ENCODE measurements around the gene UGGT1. TPM values are rescaled to one million over a fixed set of nuclear protein-coding genes. Genes with fewer than 3 reads are reported as not detected.

UGGT1 gene
- polyA plus RNA-seq, 1 of the 3 experiments (the other 2 are of a cell fraction): 20.0 TPM

DNA sequence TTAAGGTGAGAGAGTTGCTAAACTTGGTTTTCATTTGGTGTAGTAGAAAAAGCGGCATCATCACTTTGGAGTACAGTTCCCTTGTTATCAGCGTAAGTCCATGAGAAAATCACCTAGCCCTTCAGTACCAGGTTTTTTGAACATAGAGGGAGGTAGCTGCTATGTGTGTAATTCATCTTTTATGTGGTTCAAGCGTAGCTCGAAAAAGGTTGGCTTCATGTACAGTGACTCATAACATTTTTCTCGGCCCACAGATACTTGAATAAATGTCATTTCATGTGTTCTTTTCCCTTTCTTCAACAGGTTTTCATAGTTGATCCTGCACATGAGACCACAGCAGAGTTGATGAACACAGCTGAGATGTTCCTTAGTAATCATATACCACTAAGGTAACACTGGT is 43.6 kb downstream of the UGGT1 start:
- Histone ChIP-seq H3K9me2 (no peaks in the 10 kb centered on the region), H3K9ac (no peak overlapping the region), H2AFZ (ENCODE audit: low read depth) (no peak overlapping the region), H3K36me3 (replicated peaks in 1 of 2; ENCODE audit: control insufficient read depth in 1 of 2, insufficient read depth in 2 of 2, low read length in 1 of 2) (peaks cover 65 to 74% of the 10 kb centered on the region in 2 experiments), H3K27ac (ENCODE audit: low read depth in 2 of 2, low read length in 1 of 2) (no peak overlapping the region), H3K4me3 (ENCODE audit: low read depth in 2 of 2, low read length in 1 of 2) (no peak overlapping the region), H3K4me1 (ENCODE audit: control insufficient read depth in 1 of 2, insufficient read depth in 2 of 2, low read depth in 1 of 2, low read length in 1 of 2) (no peaks in the 10 kb centered on the region), H3K27me3 (ENCODE audit: insufficient read depth) (no peaks in the 10 kb centered on the region), H3F3A (replicated peaks; ENCODE audit: insufficient read depth) (no peaks in the 10 kb centered on the region), H3K9me3 (no peaks in the 10 kb centered on the region), H3K79me2 (ENCODE audit: insufficient read depth) (peaks cover 4% of the 10 kb centered on the region; the same call in 1 of the 2 replicates), H3K4me2 (no peak overlapping the region), H4K20me1 (ENCODE audit: insufficient read depth) (no peaks in the 10 kb centered on the region)
- ChIA-PET CTCF (no interaction called here), POLR2A (no interaction called here)
- 96% methylated on average over 5 of the region's 5 CpGs for WGBS (ENCODE audit: low lambda C conversion rate)
- no peak for DNase-seq
- TF ChIP-seq TCF12 (IDR thresholded peaks at IDR 0.05): no peak
- no peak for TF ChIP-seq RXRA (IDR thresholded peaks at IDR 0.05; ENCODE audit: borderline replicate concordance, low read depth)
- no peak for TF ChIP-seq JUND (IDR thresholded peaks at IDR 0.05)
- TF ChIP-seq GABPA (IDR thresholded peaks at IDR 0.05; ENCODE audit: low read depth): no peak
- no peak for TF ChIP-seq RCOR1 (IDR thresholded peaks at IDR 0.05; ENCODE audit: low read length)
- TF ChIP-seq, protein P1, sequence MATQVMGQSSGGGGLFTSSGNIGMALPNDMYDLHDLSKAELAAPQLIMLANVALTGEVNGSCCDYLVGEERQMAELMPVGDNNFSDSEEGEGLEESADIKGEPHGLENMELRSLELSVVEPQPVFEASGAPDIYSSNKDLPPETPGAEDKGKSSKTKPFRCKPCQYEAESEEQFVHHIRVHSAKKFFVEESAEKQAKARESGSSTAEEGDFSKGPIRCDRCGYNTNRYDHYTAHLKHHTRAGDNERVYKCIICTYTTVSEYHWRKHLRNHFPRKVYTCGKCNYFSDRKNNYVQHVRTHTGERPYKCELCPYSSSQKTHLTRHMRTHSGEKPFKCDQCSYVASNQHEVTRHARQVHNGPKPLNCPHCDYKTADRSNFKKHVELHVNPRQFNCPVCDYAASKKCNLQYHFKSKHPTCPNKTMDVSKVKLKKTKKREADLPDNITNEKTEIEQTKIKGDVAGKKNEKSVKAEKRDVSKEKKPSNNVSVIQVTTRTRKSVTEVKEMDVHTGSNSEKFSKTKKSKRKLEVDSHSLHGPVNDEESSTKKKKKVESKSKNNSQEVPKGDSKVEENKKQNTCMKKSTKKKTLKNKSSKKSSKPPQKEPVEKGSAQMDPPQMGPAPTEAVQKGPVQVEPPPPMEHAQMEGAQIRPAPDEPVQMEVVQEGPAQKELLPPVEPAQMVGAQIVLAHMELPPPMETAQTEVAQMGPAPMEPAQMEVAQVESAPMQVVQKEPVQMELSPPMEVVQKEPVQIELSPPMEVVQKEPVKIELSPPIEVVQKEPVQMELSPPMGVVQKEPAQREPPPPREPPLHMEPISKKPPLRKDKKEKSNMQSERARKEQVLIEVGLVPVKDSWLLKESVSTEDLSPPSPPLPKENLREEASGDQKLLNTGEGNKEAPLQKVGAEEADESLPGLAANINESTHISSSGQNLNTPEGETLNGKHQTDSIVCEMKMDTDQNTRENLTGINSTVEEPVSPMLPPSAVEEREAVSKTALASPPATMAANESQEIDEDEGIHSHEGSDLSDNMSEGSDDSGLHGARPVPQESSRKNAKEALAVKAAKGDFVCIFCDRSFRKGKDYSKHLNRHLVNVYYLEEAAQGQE (IDR thresholded peaks at IDR 0.05; ENCODE audit: low read depth, low read length): no peak

DNA sequence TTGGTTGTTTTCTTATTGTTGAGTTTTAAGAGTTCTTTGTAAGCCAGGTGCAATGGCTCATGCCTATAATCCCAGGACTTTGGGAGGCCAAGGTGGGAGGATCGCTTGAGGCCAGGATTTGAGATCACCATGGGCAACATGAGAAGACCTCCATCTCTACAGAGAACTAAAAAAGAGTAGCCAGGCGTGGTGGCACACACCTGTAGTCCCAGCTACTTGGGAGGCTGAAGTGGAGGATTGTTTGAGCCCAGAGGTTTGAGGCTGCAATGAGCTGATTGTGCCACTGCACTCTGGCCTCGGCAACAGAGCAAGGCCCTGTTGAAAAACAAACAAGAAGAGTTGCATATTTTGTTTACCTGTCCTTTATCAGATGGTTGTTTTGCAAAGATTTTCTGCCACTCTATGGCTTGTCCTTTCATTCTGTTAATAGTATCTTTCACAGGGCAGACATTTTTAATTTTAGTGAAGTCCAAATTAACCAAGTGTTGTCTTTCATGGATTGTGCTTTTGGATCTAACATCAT is 46.2 kb downstream of the UGGT1 start:
- no peak overlapping the region for H3K9ac ChIP-seq
- H3K9me3 ChIP-seq: no peaks in the 10 kb centered on the region
- H3K27me3 ChIP-seq (ENCODE audit: insufficient read depth): no peaks in the 10 kb centered on the region
- H3K79me2 ChIP-seq (ENCODE audit: insufficient read depth): peaks cover 4% of the 10 kb centered on the region; the same call in 1 of the 2 replicates
- DNase-seq: no peak
- no peaks in the 10 kb centered on the region for H3K4me1 ChIP-seq (ENCODE audit: control insufficient read depth in 1 of 2, insufficient read depth in 2 of 2, low read depth in 1 of 2, low read length in 1 of 2)
- TF ChIP-seq RFX5 (IDR thresholded peaks at IDR 0.05; ENCODE audit: low read length) (no peak), NFIC (IDR thresholded peaks at IDR 0.05; ENCODE audit: borderline replicate concordance) (no peak), JUND (IDR thresholded peaks at IDR 0.05) (no peak), CHD2 (IDR thresholded peaks at IDR 0.05; ENCODE audit: low read length, partially characterized antibody) (no peak), YY1 (IDR thresholded peaks at IDR 0.05; ENCODE audit: low read depth) (no peak)
- TF ChIP-seq, protein P2, sequence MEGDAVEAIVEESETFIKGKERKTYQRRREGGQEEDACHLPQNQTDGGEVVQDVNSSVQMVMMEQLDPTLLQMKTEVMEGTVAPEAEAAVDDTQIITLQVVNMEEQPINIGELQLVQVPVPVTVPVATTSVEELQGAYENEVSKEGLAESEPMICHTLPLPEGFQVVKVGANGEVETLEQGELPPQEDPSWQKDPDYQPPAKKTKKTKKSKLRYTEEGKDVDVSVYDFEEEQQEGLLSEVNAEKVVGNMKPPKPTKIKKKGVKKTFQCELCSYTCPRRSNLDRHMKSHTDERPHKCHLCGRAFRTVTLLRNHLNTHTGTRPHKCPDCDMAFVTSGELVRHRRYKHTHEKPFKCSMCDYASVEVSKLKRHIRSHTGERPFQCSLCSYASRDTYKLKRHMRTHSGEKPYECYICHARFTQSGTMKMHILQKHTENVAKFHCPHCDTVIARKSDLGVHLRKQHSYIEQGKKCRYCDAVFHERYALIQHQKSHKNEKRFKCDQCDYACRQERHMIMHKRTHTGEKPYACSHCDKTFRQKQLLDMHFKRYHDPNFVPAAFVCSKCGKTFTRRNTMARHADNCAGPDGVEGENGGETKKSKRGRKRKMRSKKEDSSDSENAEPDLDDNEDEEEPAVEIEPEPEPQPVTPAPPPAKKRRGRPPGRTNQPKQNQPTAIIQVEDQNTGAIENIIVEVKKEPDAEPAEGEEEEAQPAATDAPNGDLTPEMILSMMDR (IDR thresholded peaks at IDR 0.05): no peak
- no peaks in the 10 kb centered on the region for H3K9me2 ChIP-seq
- H4K20me1 ChIP-seq (ENCODE audit: insufficient read depth): no peaks in the 10 kb centered on the region
- H3K4me3 ChIP-seq (ENCODE audit: low read depth in 2 of 2, low read length in 1 of 2): no peak overlapping the region
- ChIA-PET CTCF (no interaction called here), POLR2A (no interaction called here)
- peaks cover 60 to 67% of the 10 kb centered on the region in 2 experiments for H3K36me3 ChIP-seq (replicated peaks in 1 of 2; ENCODE audit: control insufficient read depth in 1 of 2, insufficient read depth in 2 of 2, low read length in 1 of 2)
- no peaks in the 10 kb centered on the region for H3F3A ChIP-seq (replicated peaks; ENCODE audit: insufficient read depth)
- H3K27ac ChIP-seq (ENCODE audit: low read depth in 2 of 2, low read length in 1 of 2): no peak overlapping the region
- H2AFZ ChIP-seq (ENCODE audit: low read depth): no peak overlapping the region
- WGBS (ENCODE audit: low lambda C conversion rate): 96% methylated on average over 3 of the region's 3 CpGs
- no peak overlapping the region for H3K4me2 ChIP-seq
